ENCODE data around the gene AMMECR1. TPM values are rescaled to one million over a fixed set of nuclear protein-coding genes. Genes with fewer than 3 reads are reported as not detected.

Gene AMMECR1
- total RNA-seq, 1 donor from 2014 or later = 0.62 TPM

DNA sequence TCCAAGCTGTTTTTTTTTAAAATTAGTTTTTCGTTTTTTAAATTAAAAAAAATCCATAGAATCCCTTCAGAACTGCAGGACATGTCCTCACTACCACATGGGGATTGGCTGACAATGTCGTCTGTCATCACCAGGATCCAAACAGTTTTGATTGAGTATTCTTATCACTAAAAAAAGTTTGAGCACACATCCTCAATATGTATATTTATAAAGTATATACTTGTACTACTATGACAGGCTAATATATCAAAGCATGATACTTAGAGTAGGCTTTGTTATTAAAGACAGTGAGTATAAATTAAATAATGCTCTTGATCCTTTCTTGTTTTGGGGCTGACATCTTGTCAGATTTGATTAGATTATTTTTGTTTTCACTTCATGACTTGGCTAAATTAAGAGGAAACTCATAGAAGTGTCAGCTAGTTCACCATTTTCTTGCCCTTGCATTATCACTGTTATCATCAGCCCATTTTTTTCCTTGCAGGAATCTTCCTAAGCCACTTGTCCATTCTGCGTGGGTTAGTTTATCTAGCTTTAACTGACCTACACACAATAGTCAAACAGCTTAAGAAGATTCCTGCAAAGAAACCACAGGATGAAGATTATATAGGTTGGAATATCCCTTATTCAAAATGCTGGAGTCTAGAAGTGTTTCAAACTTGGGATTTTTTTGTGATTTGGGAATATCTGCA lies 92.8 kb downstream of the AMMECR1 start:
- intact Hi-C loops (cut with DNase I) = no loop called here
- DNase-seq (no peak), ATAC-seq (ENCODE audit: poor library complexity) (no peak)

DNA sequence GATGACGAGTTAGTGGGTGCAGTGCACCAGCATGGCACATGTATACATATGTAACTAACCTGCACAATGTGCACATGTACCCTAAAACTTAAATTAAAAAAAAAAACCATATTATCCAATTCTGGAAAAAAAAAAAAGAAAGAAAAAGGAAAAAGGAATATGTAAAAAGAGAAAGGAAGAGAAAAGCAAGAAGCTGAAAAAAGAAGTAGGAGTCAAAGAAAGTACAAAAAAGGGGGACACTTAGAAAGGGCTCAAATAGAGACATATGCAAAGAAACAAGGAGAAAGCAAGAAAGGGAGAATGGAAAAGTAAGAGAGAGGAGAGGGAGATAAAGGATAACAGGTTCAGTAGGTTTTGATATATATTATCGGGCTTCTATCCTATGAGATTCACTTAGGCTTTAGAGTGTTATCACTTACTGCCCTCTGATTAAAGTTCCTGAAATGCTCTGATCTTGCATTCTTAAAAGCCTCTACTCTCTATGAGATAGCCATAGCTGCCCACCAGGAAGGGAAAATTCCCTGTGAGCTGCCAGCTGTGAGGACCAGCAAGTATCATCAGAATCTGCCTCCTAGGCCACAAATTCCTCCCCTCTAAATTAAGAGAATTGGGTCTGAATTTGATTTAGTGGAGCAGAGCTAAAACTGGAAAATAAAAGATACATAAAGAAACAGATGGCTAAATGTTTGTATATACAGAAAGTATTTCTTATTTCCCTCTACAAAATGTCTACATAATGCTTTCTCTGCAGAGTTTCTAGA lies 95.2 kb downstream of the AMMECR1 start:
- intact Hi-C loops (cut with DNase I) = no loop called here
- ATAC-seq (ENCODE audit: poor library complexity) (no peak), DNase-seq (no peak)

DNA sequence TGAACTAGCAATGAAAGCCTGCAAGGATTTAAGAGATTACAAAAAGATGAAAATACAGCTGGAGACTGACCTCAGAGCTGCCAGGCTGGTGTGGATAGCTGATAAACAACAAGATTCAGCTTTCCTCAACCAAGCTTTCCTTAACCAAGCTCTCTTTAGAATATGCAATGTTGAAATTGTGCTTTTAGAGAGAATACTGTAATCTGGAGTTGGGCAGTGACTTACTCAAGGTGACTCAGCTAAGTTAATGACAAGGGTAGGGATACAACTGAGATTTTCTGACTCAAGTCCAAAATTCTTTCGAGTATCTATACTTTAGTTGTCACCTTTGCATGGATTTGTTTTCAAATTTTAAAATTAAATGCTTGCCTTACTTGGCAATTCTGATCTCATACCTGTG lies 98.0 kb downstream of the AMMECR1 start:
- intact Hi-C loops (cut with DNase I) = no loop called here
- DNase-seq = no peak
- no peak for ATAC-seq (ENCODE audit: poor library complexity)

DNA sequence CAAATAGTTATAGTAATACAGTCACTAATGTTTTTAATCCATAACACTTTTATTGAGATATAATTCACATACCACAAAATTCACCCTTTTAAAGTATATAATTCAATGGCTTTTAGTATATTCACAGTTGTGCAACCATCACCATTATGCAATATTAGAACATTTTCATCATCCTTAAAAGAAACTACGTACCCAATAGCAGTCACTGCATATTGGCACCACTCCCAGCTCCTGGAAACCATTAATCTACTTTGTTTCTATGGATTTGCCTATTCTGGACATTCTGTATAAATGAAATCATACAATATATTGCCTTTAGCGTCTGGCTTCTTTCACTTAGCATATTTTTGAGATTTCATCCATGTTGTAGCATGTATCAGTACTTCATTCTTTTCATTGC lies 99.3 kb downstream of the AMMECR1 start:
- DNase-seq = no peak
- intact Hi-C loops (cut with DNase I) = no loop called here
- no peak for ATAC-seq (ENCODE audit: poor library complexity)

DNA sequence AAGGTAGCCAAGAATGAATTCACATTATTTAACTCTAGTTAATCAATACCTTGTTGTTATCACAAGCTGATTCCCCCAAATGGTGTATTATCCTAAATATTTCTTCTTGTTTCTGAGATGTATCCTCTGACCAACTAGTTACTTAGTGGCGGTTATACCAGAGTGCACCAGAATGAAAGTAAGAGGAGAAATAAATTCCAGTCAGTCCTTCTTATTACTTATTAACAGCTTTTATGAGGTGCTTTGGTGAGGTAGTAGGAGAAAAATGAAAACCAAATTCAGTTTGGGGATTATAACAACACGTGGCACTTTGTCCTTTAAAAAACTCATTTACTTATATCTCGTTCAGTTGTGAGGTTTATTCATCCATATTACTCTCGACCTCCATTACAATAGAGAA lies 101.9 kb downstream of the AMMECR1 start:
- DNase-seq = no peak
- intact Hi-C loops (cut with DNase I) = no loop called here
- ATAC-seq (ENCODE audit: poor library complexity) = no peak

DNA sequence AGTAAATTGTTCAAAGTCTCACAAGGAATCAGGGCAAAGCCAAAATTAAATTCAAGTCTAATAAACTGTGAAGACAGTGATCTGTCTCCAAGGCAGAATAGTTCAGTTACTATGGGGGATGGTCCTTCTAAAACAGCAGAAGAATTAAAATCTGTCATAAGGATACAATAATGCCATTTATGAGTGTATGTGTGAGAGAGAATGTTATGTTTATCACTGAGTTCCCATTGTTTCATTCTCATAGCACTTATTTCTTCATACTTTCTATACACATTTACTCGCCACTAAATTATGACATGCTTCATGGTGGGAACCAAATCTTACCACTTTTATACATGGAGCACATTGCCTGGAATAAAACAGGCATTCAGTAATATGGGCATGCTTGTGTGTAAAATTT lies 102.5 kb downstream of the AMMECR1 start:
- ATAC-seq (ENCODE audit: poor library complexity) = no peak
- intact Hi-C loops (cut with DNase I) = no loop called here
- DNase-seq = no peak

DNA sequence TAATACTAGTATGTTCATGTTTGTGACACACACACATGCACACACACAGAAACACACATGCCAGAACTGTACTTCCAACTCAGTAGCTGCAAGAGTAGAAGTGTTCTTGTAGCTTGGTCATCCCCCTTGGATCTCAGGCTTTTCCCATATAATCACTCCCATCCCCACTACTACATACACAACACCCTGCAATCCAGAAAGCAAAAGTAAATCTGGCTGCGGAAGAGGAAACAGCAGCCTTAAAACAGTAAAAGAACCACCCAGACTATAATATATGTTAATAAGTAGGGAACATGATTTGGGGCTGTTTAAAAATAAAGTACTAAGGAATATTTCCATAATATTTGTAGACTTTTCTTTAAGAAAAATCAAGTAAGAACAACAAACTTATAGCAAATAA lies 103.2 kb downstream of the AMMECR1 start:
- no peak for DNase-seq
- ATAC-seq (ENCODE audit: poor library complexity) = no peak
- intact Hi-C loops (cut with DNase I) = no loop called here

DNA sequence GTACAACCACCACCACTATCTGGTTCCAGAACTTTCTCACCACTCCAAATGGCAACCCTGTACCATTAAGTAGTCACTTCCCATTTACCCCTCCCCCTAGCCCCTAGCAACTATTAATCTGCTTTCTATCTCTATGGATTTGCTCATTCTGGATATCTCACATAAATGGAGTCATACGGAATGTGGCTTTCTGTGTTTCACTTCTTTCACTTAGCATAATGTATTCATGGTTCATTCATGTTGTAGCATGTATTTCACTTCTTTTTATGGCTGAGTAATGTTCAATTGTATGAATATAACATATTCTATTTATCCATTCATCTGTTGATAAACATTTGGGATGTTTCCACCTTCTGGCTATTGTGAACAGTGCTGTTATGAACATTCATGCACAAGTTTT lies 104.7 kb downstream of the AMMECR1 start:
- ATAC-seq (ENCODE audit: poor library complexity) = no peak
- DNase-seq = no peak
- intact Hi-C loops (cut with DNase I) = no loop called here

DNA sequence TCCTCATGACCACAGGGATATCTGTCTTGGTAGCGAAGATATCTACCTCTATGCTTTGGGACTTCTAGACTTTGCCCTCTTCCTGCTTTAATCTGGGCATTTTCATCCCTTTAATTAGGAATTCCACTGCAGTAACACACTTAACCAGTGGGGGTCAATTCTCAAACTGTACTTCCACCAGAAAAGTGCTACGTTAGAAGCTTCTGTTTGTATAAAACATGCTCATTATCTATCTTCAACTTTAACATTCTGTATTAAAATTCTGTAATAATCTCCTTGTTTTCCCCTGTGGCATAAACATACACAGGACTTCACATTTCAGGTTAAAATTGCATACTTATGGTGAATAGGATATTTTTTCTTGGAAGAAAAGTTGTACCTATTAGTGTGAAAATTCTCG lies 105.6 kb downstream of the AMMECR1 start:
- intact Hi-C loops (cut with DNase I) = no loop called here
- DNase-seq (no peak), ATAC-seq (ENCODE audit: poor library complexity) (no peak)

DNA sequence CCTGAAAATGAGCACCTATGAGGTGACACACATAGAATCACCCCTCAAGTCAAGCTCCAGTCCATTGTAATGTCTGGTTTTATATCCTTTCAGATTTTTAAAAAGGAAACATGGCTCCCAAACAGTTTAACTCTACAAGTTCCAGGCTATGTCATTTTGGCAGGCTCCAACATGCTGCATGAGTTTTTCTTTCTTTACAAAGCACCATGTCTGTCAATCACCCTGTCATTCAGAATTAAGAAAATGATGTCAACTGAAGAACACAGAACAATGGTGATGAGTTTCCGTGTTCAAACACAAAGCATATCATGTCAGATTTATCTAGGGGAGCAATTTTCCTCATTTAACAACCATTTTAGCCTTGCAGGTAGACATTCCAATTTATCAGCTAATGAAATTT lies 106.5 kb downstream of the AMMECR1 start:
- intact Hi-C loops (cut with DNase I) = no loop called here
- DNase-seq (no peak), ATAC-seq (ENCODE audit: poor library complexity) (no peak)

DNA sequence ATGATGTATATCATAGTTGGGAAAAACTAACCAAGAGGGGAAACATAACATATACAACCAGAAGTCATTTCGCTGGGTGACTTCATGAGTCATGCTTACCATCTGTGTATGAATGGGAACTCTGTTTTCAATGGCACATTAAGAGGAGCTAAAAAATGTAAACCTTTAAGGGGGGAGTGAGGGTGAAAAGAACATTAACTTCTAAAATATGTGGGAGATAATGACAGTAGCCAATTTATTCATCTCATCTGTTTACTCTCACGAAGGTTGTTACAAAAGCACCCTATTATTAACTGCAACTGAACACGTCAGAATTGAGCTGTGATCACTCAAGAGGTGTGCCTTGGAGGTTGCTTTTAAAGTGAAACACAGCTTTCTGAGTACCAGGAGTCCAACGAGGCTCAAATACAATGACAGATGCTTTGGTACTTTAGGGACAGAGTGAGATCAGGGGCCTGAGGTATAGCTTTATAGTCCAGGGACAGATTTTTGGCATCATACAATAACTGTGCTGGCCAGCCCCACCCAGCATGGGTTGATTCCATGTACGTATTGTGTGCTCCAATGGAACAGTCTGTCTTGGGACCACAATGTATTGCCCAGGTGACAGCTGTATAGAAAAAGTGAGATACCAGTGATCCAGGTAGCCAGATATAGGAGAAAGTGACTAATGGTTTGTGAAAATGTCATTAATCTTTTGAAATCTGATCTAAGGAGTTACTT lies 107.3 kb downstream of the AMMECR1 start:
- intact Hi-C loops (cut with DNase I) = no loop called here
- ATAC-seq (ENCODE audit: poor library complexity) = no peak

DNA sequence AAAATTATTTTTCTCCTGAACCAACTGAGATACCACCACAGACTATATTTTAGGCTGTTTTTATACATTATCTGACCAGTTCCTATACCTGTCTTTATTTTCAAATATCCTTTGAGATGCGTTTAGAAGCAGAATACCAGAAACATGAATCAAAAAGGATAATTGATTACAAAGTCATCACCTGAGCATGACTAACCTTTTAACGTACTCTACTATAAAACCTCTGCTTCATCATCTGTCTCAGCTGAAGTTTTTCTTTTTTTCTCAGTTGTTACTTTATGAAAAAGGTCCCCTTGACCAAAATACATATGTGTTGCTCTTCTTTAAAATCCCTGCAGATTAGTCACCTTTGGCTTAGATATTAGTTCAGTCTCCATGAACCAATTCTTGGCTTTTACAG lies 109.8 kb downstream of the AMMECR1 start:
- ATAC-seq (ENCODE audit: poor library complexity) (no peak), DNase-seq (no peak)
- intact Hi-C loops (cut with DNase I) = no loop called here

More for the DNA sequence above, 107.3 kb downstream of the AMMECR1 start:
- DNase-seq = no peak

DNA sequence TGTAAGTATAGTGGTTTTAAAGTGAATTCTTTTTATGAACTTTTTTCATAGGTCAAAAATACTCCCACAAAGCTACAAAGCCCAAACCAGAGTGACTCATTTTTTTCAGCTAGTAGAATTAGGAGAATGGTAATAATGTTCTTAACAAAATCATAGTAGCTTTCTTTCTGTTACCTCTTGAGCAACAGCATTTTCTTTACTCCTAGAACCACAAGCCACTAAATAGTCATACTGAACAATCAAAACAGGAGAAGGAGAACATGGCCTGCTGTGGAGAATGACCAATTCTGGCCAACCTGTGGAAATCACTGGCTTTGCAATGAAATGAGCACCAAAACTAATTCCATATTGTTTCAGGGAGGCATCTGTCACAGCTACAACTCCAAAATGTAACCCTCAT lies 112.9 kb downstream of the AMMECR1 start:
- DNase-seq = no peak
- no peak for ATAC-seq (ENCODE audit: poor library complexity)
- intact Hi-C loops (cut with DNase I) = no loop called here

DNA sequence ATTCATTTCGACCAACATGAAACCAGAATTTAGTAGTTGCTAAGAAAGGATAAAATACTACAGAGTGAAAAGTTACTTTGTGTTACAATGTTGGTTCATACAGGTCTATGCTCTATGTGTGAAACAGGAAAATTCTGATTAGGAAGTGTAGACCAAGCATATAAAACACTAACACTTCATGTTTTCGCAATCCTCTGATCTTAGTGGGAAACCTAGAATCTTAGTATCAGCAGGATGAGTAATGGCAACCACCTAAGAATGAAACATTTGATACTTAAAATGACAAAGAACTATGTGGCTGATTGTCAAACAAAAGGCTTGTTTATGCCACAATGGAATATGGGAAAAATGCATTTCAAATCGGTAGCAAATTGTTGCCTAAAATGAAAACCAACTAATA lies 116.1 kb downstream of the AMMECR1 start:
- intact Hi-C loops (cut with DNase I) = no loop called here
- ATAC-seq (ENCODE audit: poor library complexity) (no peak), DNase-seq (no peak)

DNA sequence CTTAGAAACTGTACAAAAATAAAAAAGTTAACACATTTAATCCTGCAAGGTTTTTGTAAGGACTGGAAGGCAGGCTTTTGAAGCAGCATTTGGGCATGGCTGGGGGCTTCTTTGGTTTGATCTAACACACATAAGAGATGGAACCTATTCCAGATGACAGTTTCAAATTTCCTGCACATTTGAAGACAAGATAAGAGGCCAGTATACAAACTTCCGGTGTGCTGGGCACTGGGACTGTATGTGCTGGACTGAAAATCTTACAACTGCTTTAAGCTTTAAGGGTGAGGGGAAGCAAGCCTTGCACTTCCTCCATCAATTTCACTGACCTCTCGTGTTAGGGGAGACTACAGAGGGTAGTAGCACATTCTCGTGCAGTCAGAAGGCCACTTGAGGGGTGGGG lies 122.9 kb downstream of the AMMECR1 start:
- intact Hi-C loops (cut with DNase I) = no loop called here
- ATAC-seq (ENCODE audit: poor library complexity) = no peak
- DNase-seq = no peak

DNA sequence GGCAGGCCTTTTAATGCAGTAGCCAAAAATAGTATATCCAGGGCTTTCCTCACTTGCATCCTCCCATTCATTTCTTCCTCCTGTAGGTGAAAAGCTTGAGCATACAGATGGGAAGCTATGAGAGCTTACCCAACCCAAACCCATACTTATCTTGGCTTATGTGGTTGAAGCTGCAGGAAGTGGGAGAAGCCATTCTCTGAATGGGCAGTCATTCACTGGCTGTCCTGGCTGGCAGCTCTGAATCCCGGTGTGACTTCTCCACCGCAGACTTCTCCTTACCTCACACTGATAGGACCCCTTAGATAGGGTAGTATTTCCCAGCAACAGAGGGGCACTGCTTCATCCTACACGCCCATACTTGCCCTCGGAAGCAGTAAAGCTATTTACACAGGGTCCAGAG lies 125.4 kb downstream of the AMMECR1 start:
- intact Hi-C loops (cut with DNase I) = no loop called here
- no peak for ATAC-seq (ENCODE audit: poor library complexity)

DNA sequence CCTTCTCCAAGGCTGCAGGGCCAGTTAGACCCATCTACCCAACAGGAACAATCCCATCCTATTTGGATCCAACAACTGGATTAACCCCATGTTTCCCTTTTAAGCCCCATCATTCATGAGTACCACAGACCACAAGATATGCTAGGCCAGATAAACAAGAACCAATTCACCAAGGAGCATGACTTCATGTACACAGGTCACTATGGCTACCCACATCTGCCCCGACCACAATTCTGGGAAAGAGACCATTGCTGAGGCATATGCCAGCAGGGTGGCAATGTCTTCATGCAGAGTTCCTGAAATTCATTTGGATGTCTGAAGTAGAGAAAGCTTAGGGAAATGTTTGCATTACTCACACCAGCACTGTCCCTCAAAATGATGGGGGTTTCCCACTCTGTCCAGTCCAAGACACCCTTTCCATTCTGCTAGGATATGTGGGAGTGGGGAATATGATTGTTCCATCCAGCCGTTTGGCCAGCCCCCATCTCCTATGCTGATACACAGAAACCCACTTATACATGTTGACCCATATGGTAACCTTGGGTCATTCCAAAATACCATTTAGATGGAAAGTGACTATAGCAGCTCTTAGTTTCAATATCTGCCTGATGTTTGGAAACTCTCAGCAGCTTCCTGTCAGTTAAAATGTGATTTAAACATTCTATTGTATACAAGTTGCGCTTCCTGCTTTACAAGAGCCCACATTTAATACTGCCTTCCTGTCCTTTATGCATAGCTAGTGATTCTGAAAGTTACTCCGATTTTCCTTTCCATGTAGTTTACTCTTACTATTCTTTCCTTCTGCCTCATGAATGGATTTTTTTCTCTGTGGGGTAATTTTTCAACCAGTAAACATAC lies 129.0 kb downstream of the AMMECR1 start:
- intact Hi-C loops (cut with DNase I) = no loop called here
- DNase-seq (no peak), ATAC-seq (ENCODE audit: poor library complexity) (no peak)

More for the DNA sequence above, 125.4 kb downstream of the AMMECR1 start:
- no peak for DNase-seq

DNA sequence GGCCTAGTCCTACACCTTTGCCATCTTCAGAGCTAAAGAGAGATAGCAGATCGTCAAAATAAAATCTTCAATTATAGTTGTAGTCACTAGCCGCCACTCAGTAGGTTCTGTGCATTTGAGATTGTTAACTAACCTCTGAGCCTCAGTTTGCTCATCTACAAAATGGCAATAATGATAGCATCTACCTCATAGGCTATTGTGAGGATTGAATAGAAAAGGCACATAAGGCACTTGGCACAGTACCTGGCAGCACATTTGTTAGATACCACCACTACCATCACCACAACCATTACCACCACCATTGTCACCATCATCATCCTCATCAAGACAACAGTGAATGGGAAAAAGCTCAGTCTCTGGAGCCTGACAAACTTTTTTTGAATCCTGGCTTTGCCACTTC lies 134.6 kb downstream of the AMMECR1 start:
- no peak for ATAC-seq (ENCODE audit: poor library complexity)
- intact Hi-C loops (cut with DNase I) = no loop called here
- DNase-seq = no peak

DNA sequence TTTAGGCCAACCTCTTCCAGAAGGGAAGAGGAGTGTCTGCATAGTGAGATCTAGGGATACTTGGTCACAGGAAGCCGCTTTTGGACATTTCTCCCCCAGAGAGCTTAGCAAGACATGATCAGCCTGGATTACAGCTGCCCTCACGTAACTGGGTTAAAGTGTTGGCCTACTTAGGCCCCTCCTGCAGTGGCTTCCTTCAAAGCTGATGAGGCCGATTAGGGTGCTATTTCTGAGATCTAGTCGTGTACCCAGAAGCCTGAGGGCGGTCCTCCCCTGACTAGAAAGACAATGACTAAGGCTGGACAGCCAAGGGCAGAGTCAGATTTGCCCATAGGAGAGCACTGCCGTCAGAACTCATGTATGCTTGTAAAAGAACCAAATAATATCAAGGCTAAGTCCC lies 135.0 kb downstream of the AMMECR1 start:
- ATAC-seq (ENCODE audit: poor library complexity) = no peak
- intact Hi-C loops (cut with DNase I) = no loop called here

More for the DNA sequence above, 135.0 kb downstream of the AMMECR1 start:
- DNase-seq = no peak
